Lower lobe of right lung (tissue), 2 donors: ENCODE data around the gene CYP24A1. TPM values are rescaled to one million over a fixed set of nuclear protein-coding genes. Genes with fewer than 3 reads are reported as not detected.

ENCODE experiments used
- ATAC-seq, 2 donors: fragments of 200-7000 bp; cut with Tn5 transposase; one replicate each; pipeline ENCODE4 v1.9.1; 2020 to 2022; ENCODE audit warnings: mild to moderate bottlenecking in 2 of 2, moderate library complexity in 2 of 2
- DNase-seq: peaks from one replicate; pipeline ENCODE4 v3.0.0-alpha.2; 2020
- H3K27ac ChIP-seq: fragments of 200-600 bp; one replicate; pipeline ENCODE4 v1.8.0; 2022
- H3K27me3 ChIP-seq: fragments of 200-600 bp; one replicate; pipeline ENCODE4 v1.8.0; 2022; ENCODE audit warnings: low read depth
- H3K36me3 ChIP-seq: fragments of 200-600 bp; one replicate; pipeline ENCODE4 v1.8.0; 2022; ENCODE audit warnings: mild to moderate bottlenecking
- H3K4me1 ChIP-seq: fragments of 200-600 bp; one replicate; pipeline ENCODE4 v1.8.0; 2022
- H3K4me3 ChIP-seq: fragments of 200-600 bp; one replicate; pipeline ENCODE4 v1.8.0; 2022; ENCODE audit warnings: mild to moderate bottlenecking
- H3K9me3 ChIP-seq: fragments of 200-600 bp; one replicate; pipeline ENCODE4 v1.8.0; 2022
- CTCF ChIP-seq: fragments of 200-600 bp; IDR thresholded peaks from one replicate; pipeline ENCODE4 v1.8.0; 2022; ENCODE audit warnings: antibody characterized with exemption, mild to moderate bottlenecking
- intact Hi-C: fragments of 100-400 bp; cut with DNase I; formaldehyde crosslinking; loops from one replicate; pipeline ENCODE4 v1.11.0; 2022
- total RNA-seq: library from RNA; stranded (reverse); fragmentation: NEBNext Ultra II Directional; extraction: Animal tissue kit (Norgen Biotek cat#: 25700); gene quantifications from one replicate; pipeline ENCODE4 v1.2.1, GENCODE V29; 2021
- donor health status: DM: no; HTN: yes; CAD: no; lungs with severe emphysema.

CYP24A1 gene
- total RNA-seq, 1 donor from 2014 or later: 0.21 TPM

- ATAC-seq (no peak), DNase-seq (no peak)
- H3K9me3 ChIP-seq: no peaks in the 10 kb centered on the region
- no peaks in the 10 kb centered on the region for H3K4me1 ChIP-seq
- intact Hi-C loops: no loop called here
- H3K27me3 ChIP-seq: peaks cover 5% of the 10 kb centered on the region
- H3K36me3 ChIP-seq: no peaks in the 10 kb centered on the region
- H3K27ac ChIP-seq: no peak overlapping the region
- H3K4me3 ChIP-seq: no peak overlapping the region
- no peak for TF ChIP-seq CTCF
Measured at GRCh38 chr20:54153847-54154246, 19.9 kb downstream of the CYP24A1 start.

- no peak overlapping the region for H3K4me3 ChIP-seq
- DNase-seq: no peak
- no peaks in the 10 kb centered on the region for H3K36me3 ChIP-seq
- no peak for TF ChIP-seq CTCF
- H3K4me1 ChIP-seq: no peaks in the 10 kb centered on the region
- ATAC-seq: no peak
- no peaks in the 10 kb centered on the region for H3K9me3 ChIP-seq
- H3K27me3 ChIP-seq: peaks cover 5% of the 10 kb centered on the region
- intact Hi-C loops: no loop called here
- no peak overlapping the region for H3K27ac ChIP-seq
Measured at GRCh38 chr20:54153041-54153327, 20.8 kb downstream of the CYP24A1 start.

GRCh38 chr20:54152227-54153040 lies 21.4 kb downstream of the CYP24A1 start:
- Histone ChIP-seq H3K27me3 (peaks cover 5% of the 10 kb centered on the region), H3K27ac (no peak overlapping the region), H3K9me3 (no peaks in the 10 kb centered on the region), H3K4me3 (no peak overlapping the region), H3K36me3 (no peaks in the 10 kb centered on the region), H3K4me1 (no peaks in the 10 kb centered on the region)
- DNase-seq (no peak), ATAC-seq (no peak)
- no peak for TF ChIP-seq CTCF
- intact Hi-C loops: no loop called here

GRCh38 chr20:54151511-54152226 lies 22.1 kb downstream of the CYP24A1 start:
- Histone ChIP-seq H3K4me1 (no peaks in the 10 kb centered on the region), H3K9me3 (no peaks in the 10 kb centered on the region), H3K27me3 (peaks cover 5% of the 10 kb centered on the region), H3K4me3 (no peak overlapping the region), H3K27ac (no peak overlapping the region), H3K36me3 (no peaks in the 10 kb centered on the region)
- no peak for TF ChIP-seq CTCF
- ATAC-seq (no peak), DNase-seq (no peak)
- intact Hi-C loops: no loop called here

- no peaks in the 10 kb centered on the region for H3K36me3 ChIP-seq
- intact Hi-C loops: no loop called here
- no peak overlapping the region for H3K27ac ChIP-seq
- no peak for TF ChIP-seq CTCF
- no peak for ATAC-seq
- H3K9me3 ChIP-seq: no peaks in the 10 kb centered on the region
- H3K4me3 ChIP-seq: no peak overlapping the region
- no peak for DNase-seq
- peaks cover 5% of the 10 kb centered on the region for H3K27me3 ChIP-seq
- no peaks in the 10 kb centered on the region for H3K4me1 ChIP-seq
Measured at GRCh38 chr20:54151075-54151439, 22.7 kb downstream of the CYP24A1 start.
